Activated T-cell treated with anti-CD3 and anti-CD28 coated beads for 24 hours (primary cell): ENCODE results near the gene CYFIP1.

Experiments
- DNase-seq: peaks from one replicate; pipeline ENCODE4 v3.0.0-alpha.2; 2020; ENCODE audit warnings: low read depth

The CYFIP1 gene

GRCh38 chr15:22889146-22889818 lies 90.9 kb downstream of the CYFIP1 start:
- DNase-seq = no peak

DNA sequence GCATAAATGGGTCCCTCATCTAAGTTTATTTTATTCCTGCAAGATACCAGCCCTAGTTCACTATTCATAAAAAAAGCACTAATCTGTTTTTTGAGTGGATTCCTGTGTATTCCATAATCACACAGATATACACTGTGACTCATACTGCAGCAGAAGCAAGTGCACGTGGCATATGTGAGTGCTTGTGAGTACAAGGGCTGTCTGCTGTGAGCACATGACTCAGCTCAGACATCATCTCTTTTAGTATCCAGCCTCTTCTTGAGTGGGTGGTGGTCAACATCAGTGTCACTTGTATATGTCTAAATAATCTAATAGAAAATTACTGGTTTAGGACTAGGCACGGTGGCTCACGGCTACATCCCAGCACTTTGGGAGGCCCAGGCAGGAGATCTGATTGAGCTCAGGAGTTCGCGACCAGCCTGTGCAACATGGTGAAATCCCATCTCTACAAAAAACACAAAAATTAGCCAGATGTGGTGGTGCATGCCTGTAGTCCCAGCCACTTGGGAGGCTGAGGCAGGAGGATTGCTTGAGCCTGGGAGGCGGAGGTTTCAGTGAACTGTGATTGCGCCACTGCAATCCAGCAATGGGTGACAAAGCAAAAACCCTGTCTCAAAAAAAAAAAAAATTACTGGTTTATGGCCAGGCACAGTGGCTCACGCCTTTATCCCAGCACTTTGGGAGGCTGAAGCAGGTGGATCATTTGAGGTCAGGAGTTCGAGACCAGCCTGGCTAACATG lies 91.9 kb downstream of the CYFIP1 start:
- no peak for DNase-seq

DNA sequence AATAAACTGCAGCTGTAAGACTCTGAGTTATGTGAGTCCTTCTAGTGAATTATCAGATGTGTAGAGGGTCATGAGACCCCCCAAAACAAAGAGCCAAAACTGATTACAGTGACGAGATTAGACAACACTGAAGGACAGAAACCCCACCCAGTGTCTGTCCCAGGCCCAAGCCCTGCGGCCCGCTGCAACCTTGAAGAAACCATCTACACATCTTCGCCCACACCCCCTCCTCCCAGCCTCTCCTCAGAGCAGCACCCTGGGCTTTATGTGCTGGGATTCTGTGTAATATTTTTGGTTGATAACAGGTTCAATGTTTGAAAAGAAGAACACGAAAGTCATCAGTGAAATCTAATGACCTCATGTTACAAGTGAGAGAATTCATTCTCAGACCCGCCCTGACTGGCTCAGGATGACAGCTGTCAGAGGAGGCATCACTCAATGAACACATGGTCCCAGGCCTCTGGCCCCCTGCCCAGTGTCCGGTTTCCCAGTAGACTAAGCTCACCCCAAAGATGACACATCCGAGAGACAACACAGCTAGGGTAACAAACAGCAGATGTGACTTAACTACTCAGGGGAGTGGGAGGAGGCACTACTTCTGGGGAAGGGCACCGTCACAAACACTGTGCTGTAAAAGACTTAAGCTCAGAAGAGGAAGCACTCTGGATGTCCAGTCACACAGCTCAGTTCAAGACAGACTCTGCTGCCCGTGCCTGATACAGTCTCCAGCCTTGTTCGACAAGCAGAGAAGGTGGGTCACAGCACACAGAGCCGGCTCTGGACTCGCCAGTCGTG lies 92.8 kb downstream of the CYFIP1 start:
- DNase-seq = no peak

GRCh38 chr15:22885120-22885519 lies 95.0 kb downstream of the CYFIP1 start:
- no peak for DNase-seq

DNA sequence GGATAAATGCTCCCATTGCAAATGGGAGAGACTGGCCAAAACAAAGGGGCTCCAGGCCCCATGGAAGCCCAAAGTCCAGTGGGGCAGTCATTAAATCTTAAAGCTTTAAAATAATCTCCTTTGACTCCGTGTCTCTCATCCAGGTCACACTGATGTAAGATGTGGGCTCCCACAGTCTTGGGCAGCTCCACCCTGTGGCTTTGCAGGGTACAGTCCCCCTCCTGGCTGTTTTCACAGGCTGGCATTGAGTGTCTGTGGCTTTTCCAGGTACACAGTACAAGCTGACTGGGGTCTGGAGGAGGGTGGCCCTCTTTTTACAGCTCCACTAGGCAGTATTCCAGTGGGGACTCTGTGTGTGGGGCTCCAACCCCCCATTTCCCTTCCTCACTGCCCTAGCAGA lies 95.8 kb downstream of the CYFIP1 start:
- no peak for DNase-seq

- DNase-seq = no peak
Observed at GRCh38 chr15:22883196-22883595, 97.0 kb downstream of the CYFIP1 start.

DNA sequence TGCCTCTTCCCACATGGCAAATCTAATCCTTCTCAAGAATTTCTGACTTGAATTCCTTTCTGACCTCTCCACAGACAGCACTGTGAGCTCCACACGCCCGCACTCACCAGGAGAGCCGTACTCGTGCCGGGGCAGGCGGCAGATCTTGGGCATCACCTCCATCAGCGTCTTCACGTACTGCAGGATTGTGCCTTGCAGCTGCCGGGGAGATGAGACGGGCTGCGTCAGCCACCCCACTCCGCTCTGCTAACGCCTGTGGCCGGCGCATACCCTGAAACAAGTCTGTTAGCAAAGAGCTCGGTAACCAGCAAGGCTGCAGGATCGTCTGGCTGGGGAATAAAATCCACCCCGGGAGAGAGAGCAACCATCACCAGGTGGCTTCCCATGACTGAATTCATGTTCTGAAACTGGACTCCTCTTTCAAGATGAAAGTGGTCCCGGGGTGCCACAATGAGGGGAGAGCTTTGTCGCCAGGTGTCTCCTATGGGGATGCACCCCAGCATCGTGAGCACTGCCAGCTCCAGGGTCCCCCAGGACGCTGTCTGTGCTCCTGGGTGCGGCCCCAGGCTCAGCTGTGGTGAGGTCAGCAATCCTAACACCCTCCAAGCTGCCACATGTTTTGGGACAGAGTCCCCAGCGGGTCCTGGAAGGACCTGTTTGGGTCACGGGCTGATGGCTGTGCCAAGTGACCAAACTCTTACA lies 98.3 kb downstream of the CYFIP1 start:
- DNase-seq = no peak

- DNase-seq = no peak
Observed at GRCh38 chr15:22880981-22881738, 99.0 kb downstream of the CYFIP1 start.

GRCh38 chr15:22880068-22880980 lies 99.8 kb downstream of the CYFIP1 start:
- no peak for DNase-seq

DNA sequence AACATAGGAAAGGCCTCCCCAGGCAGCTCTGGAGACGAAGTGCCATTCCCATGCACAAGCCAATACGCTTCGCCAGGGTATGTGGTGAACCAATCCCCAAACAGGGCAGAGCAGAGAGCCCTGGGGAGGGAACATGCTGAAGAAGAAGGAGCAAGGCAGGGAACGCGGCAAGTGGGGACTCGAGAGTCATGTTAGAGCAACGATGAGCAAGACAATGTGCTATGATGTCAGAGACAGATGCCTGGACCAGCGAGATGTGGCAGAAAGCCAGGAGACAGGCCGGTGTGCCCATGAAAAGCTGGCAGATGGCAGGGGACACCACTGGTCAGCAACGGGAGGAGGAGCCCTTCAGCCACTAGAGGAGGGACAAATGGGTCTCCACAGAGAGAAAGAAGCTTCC lies 102.1 kb downstream of the CYFIP1 start:
- DNase-seq = no peak

DNA sequence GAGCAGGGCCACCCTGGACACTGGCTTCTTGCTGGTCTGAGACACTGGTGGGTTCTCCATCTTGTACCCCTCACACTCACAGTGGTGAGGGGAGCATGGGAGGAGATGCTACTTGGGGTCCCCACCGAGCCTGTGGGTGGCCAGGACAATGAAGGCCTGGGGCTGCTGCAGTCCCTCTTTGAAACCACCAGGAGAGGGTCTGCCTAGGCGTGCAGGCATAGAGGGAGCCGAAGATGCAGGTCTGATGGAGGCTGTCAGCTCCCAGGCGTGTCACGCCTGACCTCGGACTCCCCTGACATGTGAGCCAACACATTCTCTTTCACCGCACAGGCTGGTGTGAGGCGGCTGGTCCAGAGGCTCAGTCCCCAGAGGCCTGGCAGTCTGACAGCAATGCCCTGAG lies 102.6 kb downstream of the CYFIP1 start:
- no peak for DNase-seq

- no peak for DNase-seq
Observed at GRCh38 chr15:22877117-22877516, 103.1 kb downstream of the CYFIP1 start.

GRCh38 chr15:22874966-22875365 lies 105.2 kb downstream of the CYFIP1 start:
- no peak for DNase-seq

DNA sequence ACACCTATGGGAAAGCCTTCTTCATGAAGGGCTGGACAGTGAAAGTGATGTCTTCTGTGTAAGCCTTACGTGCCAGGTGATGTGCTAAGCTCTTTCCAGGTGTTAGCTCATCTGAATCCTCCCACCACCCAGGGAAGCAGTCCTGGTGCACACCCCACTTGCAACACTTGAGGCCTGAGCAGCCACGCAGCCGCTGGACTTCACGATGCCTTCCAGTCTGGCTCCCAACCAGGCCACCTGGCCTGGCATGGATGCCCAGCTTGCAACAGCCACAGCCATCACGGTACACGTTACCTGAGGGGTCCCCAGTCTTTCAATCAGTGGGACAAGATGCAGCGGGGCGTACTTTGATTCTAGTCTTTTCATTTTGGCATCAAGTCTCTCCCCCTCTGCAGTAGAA lies 105.9 kb downstream of the CYFIP1 start:
- DNase-seq = no peak

- DNase-seq = no peak
Observed at GRCh38 chr15:22873841-22874240, 106.3 kb downstream of the CYFIP1 start.

DNA sequence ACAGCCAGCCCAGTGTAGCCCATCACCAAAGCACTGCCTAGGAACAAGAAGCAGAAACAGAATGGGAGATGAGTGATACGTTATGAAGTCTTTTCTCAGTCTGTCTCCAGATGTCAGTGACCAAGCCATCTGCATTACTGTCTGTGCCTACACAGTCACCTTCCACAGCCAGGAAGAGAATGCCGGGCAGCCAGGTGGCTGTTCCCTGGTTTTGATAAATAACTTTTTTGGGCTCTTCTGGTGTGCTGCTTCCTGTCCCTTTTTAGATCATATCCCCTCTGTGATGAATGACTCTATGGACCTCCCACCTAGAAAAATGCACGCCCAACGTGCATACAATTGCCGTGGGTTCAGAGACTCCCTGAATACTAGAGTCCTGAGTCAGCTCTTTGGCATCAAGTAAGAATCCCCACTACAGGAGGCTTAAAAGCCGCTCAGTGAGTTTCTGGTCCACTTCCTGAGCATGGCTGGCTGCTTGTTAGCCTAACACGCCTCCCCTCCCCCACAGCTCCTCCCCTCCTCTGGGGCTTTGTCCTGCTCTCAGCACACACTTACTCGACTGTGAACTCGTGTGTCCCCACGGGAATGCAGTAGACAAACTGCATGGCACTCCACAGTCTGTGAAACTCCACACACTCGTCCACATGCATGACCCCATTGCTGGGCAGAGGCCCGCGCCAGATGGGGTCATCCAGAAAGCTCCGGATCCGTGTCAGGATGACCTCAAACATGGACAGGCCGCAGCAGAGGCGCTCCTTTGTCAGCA lies 107.0 kb downstream of the CYFIP1 start:
- no peak for DNase-seq

- no peak for DNase-seq
Observed at GRCh38 chr15:22871481-22872086, 108.6 kb downstream of the CYFIP1 start.

DNA sequence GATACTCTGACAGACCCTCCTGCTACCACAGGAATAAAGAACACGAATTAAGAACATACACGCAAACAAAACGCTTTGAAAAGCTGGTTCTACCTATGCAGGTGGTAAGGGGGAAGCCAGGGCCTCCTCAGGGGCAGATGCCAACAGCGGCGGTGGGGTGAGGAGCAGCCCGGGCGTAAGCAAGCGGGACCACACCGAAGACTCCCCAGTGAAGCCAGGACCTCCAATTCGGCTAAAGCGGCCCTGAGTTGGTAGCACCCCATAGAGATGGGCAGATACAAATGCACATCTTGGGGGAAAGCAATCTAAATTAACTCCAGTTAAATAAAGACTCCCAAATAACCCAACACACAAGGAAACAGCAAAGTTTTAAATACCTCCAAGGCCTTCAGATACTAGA lies 109.3 kb downstream of the CYFIP1 start:
- DNase-seq = no peak

DNA sequence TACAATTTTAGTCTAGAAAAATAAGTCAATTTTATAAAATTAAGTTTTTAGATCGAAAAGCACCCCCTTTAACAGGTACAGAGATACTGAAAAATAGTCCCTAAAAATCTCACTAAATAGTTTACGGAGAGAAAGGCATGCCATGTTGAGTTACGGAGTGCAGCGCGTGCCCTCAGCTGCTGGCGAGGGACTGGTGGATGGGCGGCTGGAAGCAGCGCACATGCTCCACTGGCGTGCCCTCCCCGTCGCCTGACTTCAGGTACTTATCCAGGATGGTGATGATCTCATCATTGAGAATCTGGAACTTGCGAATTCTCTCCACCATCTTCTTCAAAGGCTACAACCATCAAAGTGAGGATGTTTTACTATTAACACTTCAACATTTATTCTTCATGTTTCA lies 110.3 kb downstream of the CYFIP1 start:
- no peak for DNase-seq
